ENCODE measurements around the gene KCNB1. TPM values are rescaled to one million over a fixed set of nuclear protein-coding genes. Genes with fewer than 3 reads are reported as not detected.

KCNB1 gene
- total RNA-seq, 1 experiment from 2014 or later, result 0.68 TPM

DNA sequence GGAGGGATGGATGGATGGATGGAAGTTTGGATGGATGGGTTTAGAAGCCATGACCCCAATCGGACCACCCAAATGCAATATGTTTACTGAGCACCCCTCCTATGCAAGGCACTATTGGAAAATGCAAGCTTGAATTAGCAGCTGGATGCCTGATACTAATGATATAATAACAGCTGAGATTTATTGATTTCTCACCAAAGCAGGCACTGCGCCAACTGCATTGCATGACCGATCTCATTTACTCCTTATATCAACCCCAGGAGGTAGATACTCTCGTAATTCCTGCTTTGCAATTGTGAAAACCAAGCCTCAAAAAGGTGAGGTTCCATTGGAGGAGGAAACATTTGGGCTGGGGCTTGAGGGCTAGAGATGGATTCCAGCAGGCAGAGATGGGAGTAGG, 89.7 kb downstream of the KCNB1 start:
- no peak overlapping the region for H3K23ac ChIP-seq (ENCODE audit: insufficient read length, low read depth, low read length)
- no peak overlapping the region for H2AFZ ChIP-seq (ENCODE audit: low read length)
- no peak overlapping the region for H3K27ac Mint-ChIP-seq
- no peak overlapping the region for H3K4ac ChIP-seq (ENCODE audit: low read depth, low read length)
- H3K23me2 ChIP-seq (ENCODE audit: insufficient read length, low read depth, low read length, poor library complexity, severe bottlenecking), result no peaks in the 10 kb centered on the region
- TF ChIP-seq CTCF (conservative IDR thresholded peaks at IDR 0.05), result no peak
- H4K20me1 ChIP-seq (ENCODE audit: control insufficient read depth, insufficient read depth, insufficient read length), result no peaks in the 10 kb centered on the region
- H3K4me1 ChIP-seq (ENCODE audit: insufficient read depth, low read length), result no peaks in the 10 kb centered on the region
- H2BK12ac ChIP-seq (ENCODE audit: insufficient read length, low read depth, low read length), result no peak overlapping the region
- WGBS (ENCODE audit: extremely low coverage, insufficient read length, low lambda C conversion rate), result no CpG with 5 or more reads among the region's 4 CpGs
- H3K4me1 Mint-ChIP-seq, result peaks cover 0 to 10% of the 10 kb centered on the region in 2 experiments; a peak in 2 of 4 replicates
- H2BK15ac ChIP-seq (ENCODE audit: low read depth, low read length), result no peak overlapping the region
- H3K9me3 Mint-ChIP-seq, result no peaks in the 10 kb centered on the region
- no peak overlapping the region for H4K91ac ChIP-seq (ENCODE audit: insufficient read length, low read depth, low read length)
- H3T11ph ChIP-seq (ENCODE audit: low read length), result no peak overlapping the region
- no peak overlapping the region for H2BK5ac ChIP-seq (ENCODE audit: insufficient read length, low read length)
- H3K56ac ChIP-seq (ENCODE audit: insufficient read length, low read depth, low read length), result no peak overlapping the region
- no peaks in the 10 kb centered on the region for H3K36me3 Mint-ChIP-seq (ENCODE audit: insufficient read depth in 1 of 3, low read depth in 3 of 3)
- H3K9ac ChIP-seq (ENCODE audit: extremely low read depth, insufficient read length, low read length), result no peak overlapping the region
- H2BK20ac ChIP-seq (ENCODE audit: low read depth, low read length, poor library complexity, severe bottlenecking), result no peak overlapping the region
- no peak overlapping the region for H3K18ac ChIP-seq (ENCODE audit: insufficient read length, low read depth, low read length)
- no peak overlapping the region for H3K27ac ChIP-seq (ENCODE audit: insufficient read length, low read depth, low read length)
- H3K79me2 ChIP-seq (ENCODE audit: insufficient read depth, low read length), result no peaks in the 10 kb centered on the region
- no peak for DNase-seq
- H3K9me3 ChIP-seq (ENCODE audit: control insufficient read depth, low read depth, low read length), result no peaks in the 10 kb centered on the region
- no peak overlapping the region for H2AK5ac ChIP-seq (ENCODE audit: insufficient read length, low read length)
- H2BK120ac ChIP-seq (ENCODE audit: low read depth, low read length, poor library complexity, severe bottlenecking), result no peak overlapping the region
- H4K5ac ChIP-seq (ENCODE audit: insufficient read length, low read depth, low read length), result no peak overlapping the region
- H4K8ac ChIP-seq (replicated peaks; ENCODE audit: insufficient read length, low read depth, low read length), result no peak overlapping the region
- H3K4me2 ChIP-seq (ENCODE audit: insufficient read depth, insufficient read length, low read length), result no peak overlapping the region
- H3K79me1 ChIP-seq (ENCODE audit: insufficient read depth, low read depth, low read length, poor library complexity, severe bottlenecking), result no peaks in the 10 kb centered on the region
- no peak overlapping the region for H3K4me3 Mint-ChIP-seq
- peaks cover 8% of the 10 kb centered on the region for H3K27me3 Mint-ChIP-seq (ENCODE audit: low read depth)
- H3K27me3 ChIP-seq (ENCODE audit: insufficient read depth, low read length), result no peaks in the 10 kb centered on the region
- H3K14ac ChIP-seq (ENCODE audit: insufficient read depth, low read length), result no peak overlapping the region

Measured in H9 (cell line).